HL-60/S4 treated with phorbol 12-myristate 13-acetate at 8.2 ng/mL for 4 days and 3 days (cell line): ENCODE results near the gene ASTL.
"Not testable (repeated sequence)": the region's sequence is repeated elsewhere in the genome, so short reads cannot be mapped to it uniquely, and the experiment has no call there.

Experiments
- in situ Hi-C: fragments of 300-500 bp; cut with MboI; formaldehyde crosslinking; loops from 2 replicates; pipeline ENCODE4 v1.15.0; 2022; ENCODE audit warnings: low sequenced_read_pairs

Gene ASTL

DNA sequence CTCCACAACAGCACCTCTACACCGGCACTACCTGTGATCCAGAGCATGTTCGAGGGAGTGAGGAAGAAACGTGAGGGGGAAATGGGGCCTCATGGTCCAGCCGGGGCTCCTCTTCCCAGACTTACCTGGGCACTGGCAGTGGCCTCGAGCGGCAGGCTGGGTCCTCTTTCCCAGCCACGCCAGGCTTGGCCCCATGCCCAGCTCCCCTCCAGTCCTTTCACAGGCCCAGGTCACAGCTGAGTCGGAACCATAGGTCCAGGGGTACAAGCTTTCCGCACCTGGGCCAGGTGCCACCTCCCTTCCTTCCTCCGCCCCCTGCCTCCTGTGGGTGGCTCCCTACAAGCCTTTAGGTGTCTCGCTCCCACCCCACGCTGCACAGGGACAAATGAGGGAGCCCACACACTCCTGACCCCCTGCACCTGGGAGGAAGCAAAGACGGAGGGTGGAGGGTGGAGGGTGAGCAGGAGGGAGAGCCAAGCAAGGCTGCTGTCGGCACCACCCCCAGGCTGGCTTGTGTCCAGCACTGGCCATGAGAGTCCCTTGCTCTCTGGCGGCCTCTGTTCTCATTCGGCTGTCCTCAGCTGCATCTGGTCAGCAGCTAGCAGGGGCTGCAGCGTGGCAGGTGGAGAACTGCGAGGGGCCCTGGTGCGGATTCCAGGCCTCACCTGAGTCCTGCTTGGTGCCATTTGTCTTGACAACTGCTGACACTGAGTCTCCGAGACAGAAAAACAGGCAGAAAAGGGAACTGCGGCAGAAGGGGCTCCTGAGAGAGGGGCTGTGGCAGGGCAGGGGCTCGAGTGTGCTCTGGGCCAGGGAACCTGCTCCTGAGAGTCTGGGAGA is 48.7 kb downstream of the ASTL start:
- in situ Hi-C loops = no loop called here

DNA sequence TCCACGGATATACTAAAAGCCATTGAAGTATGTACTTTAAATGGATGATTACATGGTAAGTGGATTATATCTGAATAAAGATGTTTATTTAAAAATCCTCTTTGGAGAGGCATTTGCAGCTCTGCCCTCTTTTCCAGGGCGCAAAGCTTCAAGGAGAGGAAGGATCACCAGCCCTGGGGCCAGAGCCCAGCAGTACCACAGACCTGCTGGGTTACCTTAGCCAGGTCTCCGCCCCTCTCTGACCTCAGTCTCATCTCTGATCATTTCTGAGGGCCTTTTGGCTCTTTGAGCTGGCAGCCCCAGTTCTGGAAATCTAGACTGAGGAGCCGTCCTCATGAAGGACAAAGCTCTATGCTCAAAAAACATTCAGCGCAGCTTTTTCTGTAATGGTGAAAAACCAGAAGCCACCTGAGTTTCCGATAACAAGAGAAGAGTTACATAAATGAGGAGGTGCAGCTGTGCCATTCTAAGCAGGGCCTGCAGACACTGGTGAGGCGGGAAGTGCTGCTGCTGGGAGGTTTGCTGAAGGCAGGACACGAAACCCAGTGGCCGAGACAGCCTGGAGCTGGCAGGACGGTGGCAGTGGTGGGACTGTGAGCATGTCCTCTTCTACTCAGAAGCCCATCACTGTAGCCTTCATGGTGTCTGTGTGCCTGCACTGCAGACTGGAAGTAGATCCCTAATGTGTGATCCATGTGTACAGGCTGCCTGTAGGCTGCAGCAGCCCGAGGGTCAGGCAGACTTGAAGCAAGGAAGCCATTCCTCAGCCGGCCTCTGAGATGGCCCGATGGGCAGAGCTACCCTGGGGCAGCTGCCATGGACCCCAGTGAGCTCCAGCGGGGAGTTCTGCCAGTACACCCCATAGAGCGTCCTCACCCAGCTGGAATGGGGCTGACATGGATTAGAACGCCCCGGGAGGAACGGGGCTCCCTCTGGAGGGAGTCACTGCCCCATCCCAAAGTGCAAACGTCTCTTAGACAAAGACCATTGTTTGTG is 49.7 kb downstream of the ASTL start:
- in situ Hi-C loops = no loop called here

DNA sequence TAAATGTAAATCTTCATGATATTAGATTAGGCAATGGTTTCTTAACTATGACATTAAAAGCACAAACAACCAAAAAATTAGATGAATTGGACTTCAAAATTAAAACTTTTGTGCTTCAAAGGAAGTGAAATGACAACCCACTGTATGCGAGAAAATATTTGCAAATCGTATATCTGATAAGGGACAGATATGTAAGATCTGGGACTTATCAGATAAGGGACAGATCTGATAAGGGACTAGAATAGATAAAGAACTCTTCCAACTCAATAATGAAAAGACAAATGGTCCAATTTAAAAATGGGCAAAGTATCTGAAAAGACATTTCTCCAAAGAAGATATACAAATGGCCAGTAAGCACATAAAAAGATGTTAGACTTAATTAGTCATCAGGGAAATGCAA is 51.2 kb downstream of the ASTL start:
- in situ Hi-C loops = no loop called here

DNA sequence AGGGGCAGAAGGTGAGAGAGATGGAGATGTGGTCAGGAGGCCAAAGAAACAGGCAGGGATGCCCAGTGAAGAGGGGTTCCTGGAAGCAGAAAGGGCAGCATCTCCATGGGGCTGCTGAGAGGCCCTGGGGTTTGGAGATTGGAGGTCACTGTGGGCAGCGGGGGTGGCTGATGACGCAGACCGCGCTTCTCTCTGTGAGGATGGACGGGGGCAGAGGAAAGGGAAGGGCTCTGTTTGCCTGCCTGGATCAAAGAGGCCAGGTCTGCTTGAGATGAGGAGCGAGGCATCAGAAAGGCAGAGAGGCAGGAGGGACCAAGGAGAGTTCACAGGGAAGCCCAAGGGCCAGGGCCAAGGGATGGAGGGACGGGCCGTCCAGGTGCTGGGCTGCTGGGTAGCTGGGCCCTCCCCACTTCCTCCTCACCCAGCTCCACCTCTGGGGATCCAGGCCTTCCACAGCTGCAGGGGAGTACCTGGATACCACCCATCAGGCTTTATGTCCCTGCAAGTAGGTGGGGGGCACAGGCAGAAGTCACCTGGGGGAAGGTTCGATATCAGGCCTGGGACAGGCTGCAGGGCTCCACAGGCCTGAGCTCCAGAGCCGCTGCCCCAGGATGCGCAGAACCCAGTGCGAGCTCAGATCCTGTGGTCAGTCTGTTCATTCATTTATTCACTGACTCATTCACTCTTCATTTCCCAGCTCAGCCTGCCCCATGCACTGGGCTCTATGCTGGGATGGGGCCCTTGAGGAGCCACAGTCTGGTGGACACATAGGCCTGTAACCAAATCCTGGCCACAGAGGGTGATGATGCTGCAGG is 52.6 kb downstream of the ASTL start:
- in situ Hi-C loops = no loop called here

DNA sequence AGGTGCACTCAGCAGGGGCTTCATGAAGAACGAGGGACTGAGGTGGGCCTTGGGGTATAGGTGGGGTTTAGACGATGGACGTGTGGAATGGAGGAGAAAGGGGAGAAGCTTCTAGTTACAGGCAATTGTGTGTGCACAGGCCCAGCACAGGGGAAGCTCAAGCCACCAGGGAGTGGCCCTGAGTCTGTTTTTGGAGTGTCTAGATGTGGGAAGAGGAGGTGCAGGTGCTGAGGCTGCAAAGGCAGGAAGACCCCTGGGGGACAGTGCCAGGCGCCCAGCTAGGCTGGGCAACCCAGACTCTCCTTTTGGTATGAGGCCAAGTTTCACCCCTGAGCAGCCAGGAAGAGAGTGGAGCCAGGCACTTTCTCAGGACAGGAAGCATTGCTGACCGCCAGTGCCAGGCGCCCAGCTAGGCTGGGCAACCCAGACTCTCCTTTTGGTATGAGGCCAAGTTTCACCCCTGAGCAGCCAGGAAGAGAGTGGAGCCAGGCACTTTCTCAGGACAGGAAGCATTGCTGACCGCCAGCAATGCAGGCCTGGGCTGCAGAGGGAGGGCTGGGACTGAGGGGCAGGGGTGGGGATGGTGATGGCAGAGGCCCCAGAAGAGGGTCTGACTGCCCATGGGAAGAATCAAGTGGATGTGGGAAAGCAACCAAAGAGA is 53.3 kb downstream of the ASTL start:
- in situ Hi-C loops = not testable (repeated sequence)

DNA sequence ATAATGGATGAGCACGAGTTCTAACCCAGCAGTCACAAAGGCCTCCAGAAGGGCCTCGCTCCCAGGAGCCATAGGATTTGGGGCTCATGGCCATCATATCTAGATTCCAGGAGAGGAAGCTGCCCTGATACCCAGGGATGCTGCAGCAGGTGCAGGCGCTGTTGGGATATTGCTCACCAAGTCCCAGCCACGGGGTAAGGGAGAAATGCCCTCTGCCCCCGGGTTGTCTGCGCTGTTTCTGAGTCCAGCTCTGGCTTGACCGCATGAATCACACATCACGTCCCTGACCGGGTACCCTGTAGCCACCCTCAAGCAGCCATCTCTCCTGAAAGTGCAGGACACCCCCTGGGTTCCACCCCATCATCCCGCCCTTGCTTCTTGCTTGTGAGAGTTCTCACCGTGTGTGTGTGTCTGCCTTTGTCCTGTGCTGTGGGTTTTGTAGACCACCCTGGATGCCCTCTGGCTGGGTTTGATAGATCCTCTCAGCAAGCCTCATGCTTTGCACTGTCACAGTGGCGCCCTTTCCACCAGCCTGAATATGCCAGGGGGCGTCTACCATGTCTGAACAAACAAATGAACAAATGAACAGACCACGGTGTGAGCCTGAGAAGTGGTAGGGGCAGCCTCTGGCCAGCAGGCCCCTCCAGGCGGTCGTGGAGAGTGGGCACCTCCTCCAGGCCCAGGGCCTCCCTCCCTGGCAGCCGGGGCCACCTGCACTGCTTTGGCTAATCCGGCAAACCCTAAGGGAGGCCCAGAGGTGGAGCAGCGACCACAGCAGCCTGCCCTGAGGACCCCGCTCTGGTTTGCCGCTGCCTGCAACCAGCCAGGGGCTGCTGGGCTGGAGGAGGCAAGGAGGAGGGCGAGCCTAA is 54.1 kb downstream of the ASTL start:
- in situ Hi-C loops = no loop called here

DNA sequence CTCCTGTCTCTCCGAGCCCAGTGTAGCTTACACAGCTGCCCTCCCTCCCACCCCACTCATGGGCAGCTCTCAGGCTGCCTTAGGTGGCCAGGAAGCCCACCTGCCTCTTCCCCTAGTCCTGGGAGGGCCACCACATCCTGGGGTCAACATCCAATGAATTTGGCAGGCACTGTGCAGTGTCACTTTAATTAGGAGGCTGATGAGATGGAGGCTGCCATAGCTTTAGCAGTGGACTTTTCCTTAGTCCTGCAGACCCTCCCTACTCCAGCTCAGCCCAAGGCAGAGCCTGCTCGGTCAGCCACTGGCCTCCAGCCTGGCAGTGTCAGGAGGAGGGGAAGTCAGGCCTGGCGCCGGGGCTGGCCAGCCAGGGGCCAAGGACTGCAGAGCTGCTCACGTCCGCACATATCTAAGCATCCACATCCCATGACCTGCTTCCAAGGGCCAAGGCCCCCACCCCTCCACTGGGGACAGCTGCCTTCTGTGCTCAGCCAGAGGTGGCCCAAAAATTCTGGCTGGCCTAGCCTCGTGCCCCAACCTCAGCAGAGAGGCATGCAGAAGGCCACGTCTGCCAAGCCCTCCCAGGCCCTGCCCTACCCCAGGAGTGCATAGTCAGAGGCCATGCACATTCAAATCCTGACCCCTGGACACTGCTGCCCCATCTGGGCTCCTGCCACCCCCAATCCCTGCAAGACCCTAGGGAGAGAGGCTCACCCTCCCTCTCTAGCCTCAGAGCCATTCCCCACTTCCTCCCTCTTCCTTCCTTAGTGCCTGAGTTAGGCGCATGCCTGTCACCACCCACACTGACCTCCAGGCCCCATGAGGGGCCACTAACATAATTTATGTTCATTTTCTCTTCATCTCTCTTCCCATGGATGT is 55.0 kb downstream of the ASTL start:
- in situ Hi-C loops = no loop called here

DNA sequence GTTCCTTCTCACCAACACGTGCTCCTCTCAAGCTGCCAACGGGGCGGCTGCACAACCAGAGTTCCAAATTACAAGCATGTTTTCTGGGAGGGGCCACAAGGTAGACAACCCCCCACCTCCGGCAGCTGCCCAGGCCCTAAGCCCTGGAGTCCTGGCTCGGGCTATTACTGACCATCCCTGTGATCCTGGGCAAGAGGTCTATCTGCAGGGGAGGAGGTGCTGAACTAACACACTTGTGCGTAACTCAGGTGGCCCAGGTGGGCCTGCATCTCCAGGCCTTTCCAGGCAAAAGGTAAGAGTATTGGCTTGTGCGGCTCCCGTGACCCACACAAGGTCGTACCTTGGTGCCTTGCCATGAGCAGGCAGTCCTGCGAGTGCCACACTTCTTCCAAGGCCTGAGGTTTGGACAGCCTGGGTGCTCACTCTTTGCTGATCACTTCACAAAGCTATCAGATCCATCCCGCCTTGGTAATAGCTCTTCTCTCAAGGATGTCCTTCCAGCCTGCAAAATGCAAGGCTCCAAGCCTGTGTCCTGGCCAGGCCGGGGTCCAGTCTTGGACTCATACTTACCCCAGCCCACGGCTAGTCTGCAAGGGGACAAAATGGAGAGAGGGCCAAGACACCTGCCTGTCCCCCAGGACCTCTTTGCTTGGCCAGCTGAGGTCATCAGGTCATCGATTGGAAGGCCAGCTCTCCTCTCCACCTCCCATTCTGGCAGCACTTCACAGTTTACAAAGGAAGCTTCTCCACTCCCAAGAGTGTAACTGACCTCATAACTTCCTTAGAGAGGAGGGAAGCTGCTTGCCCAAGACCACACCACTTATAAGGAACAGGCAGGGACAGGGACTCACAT is 55.9 kb downstream of the ASTL start:
- in situ Hi-C loops = no loop called here

DNA sequence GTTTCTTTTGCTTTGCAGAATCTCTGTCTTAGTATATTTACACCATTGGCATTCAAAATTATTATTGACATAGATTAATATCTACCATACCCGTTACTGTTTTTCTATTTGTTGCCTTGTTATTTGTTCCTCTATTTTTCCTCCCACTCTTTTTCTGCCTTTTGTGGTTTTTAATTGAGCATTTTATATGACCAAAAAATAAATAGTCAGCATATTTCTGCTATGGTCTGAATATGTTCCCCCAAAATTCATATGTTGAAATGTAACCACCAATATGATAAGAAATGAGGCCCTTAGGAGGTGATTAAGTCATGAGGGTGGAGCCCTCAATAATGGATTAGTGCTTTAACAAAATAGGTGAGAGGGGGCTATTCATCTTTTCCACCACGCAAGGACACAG is 57.3 kb downstream of the ASTL start:
- in situ Hi-C loops = no loop called here

DNA sequence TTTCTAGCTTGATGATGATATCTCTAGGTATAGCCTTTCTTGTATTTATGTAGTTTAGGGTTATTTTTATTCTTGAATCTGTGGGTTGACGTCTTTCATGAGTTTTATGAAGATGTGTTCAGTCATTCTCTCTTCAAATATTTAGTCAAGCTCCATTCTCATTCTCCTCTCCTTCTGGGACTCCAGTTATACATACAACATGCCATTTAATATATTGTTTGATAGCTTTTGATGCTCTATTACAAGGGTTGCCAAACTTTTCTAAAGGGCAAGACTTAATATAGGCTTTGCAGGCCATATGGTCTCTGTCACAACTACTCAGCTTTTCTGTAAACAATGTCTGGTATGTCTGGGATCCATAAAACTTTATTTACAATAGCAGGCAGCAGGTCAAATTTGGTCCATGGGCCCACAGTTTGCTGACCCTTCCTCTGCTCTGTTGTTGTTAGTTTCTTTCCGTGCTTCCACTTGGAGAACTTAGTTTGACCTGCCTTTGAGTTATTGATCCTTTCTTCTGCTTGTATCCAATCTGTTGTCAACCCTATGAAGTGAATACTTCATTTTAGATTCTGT is 63.0 kb downstream of the ASTL start:
- in situ Hi-C loops = no loop called here

DNA sequence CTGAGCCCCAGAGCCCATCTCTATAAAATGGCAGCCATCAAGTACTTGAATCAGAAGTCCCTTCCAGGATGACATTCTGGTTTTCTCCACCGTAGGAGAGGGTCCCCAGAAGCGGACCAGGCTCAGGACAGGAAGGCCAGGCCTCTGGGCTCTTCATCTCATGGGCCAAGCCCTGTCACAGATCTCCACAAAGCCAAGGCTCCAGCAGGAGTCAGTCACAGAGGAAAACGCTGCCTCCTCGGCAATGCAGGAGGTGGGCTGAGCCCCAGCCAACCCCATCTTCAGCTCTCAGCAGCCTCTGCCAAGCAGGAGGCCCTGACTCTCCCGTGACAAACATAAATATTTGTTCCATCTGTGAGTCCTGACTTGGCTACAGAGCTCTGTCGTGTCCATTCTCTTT is 64.1 kb downstream of the ASTL start:
- in situ Hi-C loops = loop anchor here (25.0 kb wide), 2 partner anchors 1588 to 1688 kb away; partner anchors contain the start of genes ACTR1B and C2orf92

DNA sequence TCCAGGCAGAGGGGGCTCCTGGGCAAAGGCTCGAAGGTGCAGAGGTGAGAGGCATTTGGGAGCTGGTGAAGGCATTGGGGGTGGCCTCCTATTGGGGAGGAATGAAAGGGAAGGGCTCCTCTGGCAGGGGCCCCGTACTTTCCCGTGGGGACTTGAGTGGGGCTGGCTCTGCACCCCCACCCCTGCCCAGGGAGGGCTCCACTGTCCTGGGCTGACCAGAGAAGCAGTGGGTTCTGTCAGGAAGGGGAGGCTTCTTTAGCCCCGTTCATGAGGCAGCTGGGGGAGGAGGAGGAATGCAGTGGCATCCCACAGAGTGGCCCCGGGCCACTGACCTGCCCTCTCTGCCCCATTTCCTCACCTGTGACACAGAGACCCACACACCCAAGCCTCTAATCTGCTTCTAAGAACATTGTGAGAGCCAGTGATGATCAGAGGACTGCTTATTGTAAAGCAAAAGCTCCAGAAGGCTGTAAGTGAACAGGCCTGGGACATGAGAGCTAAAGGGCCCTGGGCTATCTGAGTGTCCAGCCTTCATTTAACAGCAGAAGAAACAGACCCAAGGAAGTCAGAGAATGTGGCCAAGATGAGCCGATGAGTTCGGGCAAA is 65.0 kb downstream of the ASTL start:
- in situ Hi-C loops = loop anchor here (25.0 kb wide), 2 partner anchors 1589 to 1689 kb away; partner anchors contain the start of genes ACTR1B and C2orf92
